ENCODE results near the gene RAD51AP2. TPM values are rescaled to one million over a fixed set of nuclear protein-coding genes. Genes with fewer than 3 reads are reported as not detected.

Gene RAD51AP2
- total and polyA plus RNA-seq, 7 experiments from 2014 or later: not detected

DNA sequence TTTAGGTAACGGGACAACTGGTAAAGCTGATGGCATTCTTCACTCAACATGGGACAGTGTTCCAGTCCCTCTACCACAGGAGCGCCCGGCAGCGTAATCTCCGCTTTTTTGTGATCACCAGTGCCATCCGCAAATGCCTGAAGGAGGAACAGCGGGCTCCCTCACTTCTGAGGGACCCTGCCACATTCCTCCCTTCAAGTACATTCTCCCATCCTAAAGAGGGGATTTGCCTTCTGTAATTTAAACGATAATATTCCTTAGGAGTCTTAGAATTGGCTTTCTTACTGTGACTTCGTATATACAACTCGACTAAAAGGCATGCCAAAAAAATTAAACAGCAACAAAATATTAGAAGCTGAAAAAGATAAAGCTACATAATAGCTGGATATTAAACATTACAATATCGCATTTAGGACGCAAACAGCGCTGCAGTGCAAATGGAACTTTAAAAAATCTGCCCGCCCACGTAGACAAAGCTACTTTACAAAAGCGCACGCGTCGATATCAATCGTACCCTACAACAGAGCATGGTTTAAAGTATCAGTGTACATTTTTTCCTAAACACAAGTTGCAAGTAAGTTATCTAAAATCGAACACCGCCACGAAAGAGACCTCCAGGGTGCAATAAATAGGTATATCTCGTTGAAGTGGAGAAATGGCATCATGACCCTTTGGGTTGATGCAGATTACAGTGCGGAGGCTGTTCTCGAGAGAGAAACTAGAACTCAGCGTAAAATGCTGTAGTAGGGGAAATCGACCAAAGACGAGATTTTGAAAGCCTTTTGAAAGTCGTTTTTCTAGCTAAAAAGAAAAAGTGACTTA lies 20.0 kb upstream of the RAD51AP2 start:
- H3K4me3 ChIP-seq (ENCODE audit: low read length): no peak overlapping the region
- peaks cover 0 to 11% (median 0%) of the 10 kb centered on the region in 5 donors for H3K36me3 Mint-ChIP-seq
- POLR2A ChIA-PET: no interaction called here

DNA sequence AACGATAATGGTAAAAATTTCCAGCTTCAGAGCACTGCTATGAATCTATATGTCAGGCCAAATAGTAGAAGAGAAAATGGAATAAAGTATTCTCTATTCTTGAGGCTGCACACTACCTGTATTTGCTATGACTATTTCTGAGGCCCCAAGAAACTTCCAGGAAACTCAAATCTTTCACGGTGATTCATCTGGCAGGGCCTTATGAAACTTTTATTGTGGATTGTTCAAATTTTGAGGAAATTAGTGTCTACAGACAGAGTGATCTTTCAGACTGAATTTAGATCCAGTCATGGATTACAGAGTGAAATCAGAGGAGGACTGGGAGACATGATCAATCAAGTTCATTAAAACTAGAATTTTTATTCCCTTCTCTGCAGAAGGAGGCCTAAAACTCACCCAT lies 18.2 kb upstream of the RAD51AP2 start:
- intact Hi-C loops (cut with micrococcal nuclease): loop anchor here in 1 of 2 donors (10.0 kb wide), 1 partner anchor 1818 kb away; the partner anchor contains the start of gene OSR1
- Mint-ChIP-seq H3K4me3 (no peak overlapping the region), H3K36me3 (peaks cover 0 to 11% (median 0%) of the 10 kb centered on the region in 5 donors), H3K27ac (no peak overlapping the region), H3K4me1 (peaks cover 0 to 12% (median 4%) of the 10 kb centered on the region in 7 donors), H3K9me3 (peaks cover 0 to 12% (median 4%) of the 10 kb centered on the region in 11 donors), H3K27me3 (peaks cover 49 to 59% (median 52%) of the 10 kb centered on the region in 5 donors)
- ATAC-seq (no peak), DNase-seq (no peak)
- Histone ChIP-seq H3K27me3 (ENCODE audit: control insufficient read depth in 2 of 2, insufficient read depth in 2 of 2, low read length in 2 of 2) (peaks cover 0 to 6% of the 10 kb centered on the region in 2 donors), H3K36me3 (ENCODE audit: control insufficient read depth in 2 of 3, insufficient read depth in 3 of 3, low read length in 3 of 3) (no peaks in the 10 kb centered on the region), H3K4me1 (ENCODE audit: control insufficient read depth in 2 of 2, insufficient read depth in 2 of 2, low read length in 2 of 2) (no peaks in the 10 kb centered on the region), H3K4me3 (ENCODE audit: low read length) (no peak overlapping the region), H3K9me3 (ENCODE audit: control insufficient read depth in 2 of 3, low read length in 3 of 3) (no peaks in the 10 kb centered on the region), H3K27ac (ENCODE audit: low read depth, low read length) (no peak overlapping the region)
- ChIA-PET POLR2A (no interaction called here), CTCF (no interaction called here)

More for the DNA sequence above, 20.0 kb upstream of the RAD51AP2 start:
- Histone ChIP-seq H3K4me1 (ENCODE audit: control insufficient read depth in 2 of 2, insufficient read depth in 2 of 2, low read length in 2 of 2) (no peaks in the 10 kb centered on the region), H3K27me3 (ENCODE audit: control insufficient read depth in 2 of 2, insufficient read depth in 2 of 2, low read length in 2 of 2) (peaks cover 0 to 6% of the 10 kb centered on the region in 2 donors), H3K27ac (ENCODE audit: low read depth, low read length) (no peak overlapping the region), H3K9me3 (ENCODE audit: control insufficient read depth in 2 of 3, low read length in 3 of 3) (no peaks in the 10 kb centered on the region), H3K36me3 (ENCODE audit: control insufficient read depth in 2 of 3, insufficient read depth in 3 of 3, low read length in 3 of 3) (no peaks in the 10 kb centered on the region)
- Mint-ChIP-seq H3K27ac (no peak overlapping the region), H3K4me1 (peaks cover 0 to 12% (median 4%) of the 10 kb centered on the region in 7 donors), H3K4me3 (peak overlapping the region in 1 of 10 donors; percentile 20), H3K9me3 (peaks cover 0 to 20% (median 6%) of the 10 kb centered on the region in 11 donors), H3K27me3 (peaks cover 60 to 71% (median 69%) of the 10 kb centered on the region in 5 donors)
- no peak for DNase-seq
- no peak for ATAC-seq
- intact Hi-C loops (cut with micrococcal nuclease): loop anchor here in 1 of 2 donors (10.0 kb wide), 1 partner anchor 1817 kb away; the partner anchor contains the start of gene OSR1
- CTCF ChIA-PET: no interaction called here

DNA sequence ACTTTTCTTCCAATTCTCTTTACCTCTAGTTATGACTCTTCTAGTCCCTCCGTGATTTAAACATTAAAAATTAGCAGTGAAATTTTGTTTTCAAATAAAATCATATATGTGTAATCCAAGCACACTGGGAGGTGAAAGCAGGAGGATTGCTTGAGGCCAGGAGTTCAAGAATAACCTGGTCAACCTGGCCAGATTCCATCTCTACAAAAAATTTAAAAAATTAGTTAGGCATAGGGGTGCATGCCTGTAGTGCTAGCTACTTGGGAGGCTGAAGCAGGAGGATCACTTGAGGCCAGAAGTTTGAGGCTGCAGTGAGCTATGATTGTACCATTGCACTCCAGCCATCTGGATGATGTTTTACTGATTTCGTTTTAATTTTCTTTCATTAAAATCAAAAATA lies 15.3 kb upstream of the RAD51AP2 start:
- intact Hi-C loops (cut with micrococcal nuclease): loop anchor here in 1 of 2 donors (10.0 kb wide), 1 partner anchor 1821 kb away; the partner anchor contains the start of gene OSR1
- no peak for DNase-seq
- Mint-ChIP-seq H3K4me1 (peaks cover 0 to 5% (median 0%) of the 10 kb centered on the region in 7 donors), H3K9me3 (peaks cover 0 to 8% (median 0%) of the 10 kb centered on the region in 11 donors), H3K36me3 (peaks cover 0 to 5% (median 0%) of the 10 kb centered on the region in 5 donors), H3K27me3 (peaks cover 26 to 35% (median 31%) of the 10 kb centered on the region in 5 donors), H3K27ac (no peak overlapping the region), H3K4me3 (no peak overlapping the region)
- H3K4me3 ChIP-seq (ENCODE audit: low read length): no peak overlapping the region
- H3K27ac ChIP-seq (ENCODE audit: low read depth, low read length): no peak overlapping the region
- peaks cover 0 to 2% of the 10 kb centered on the region in 2 donors for H3K27me3 ChIP-seq (ENCODE audit: control insufficient read depth in 2 of 2, insufficient read depth in 2 of 2, low read length in 2 of 2)
- POLR2A ChIA-PET: no interaction called here
- H3K4me1 ChIP-seq (ENCODE audit: control insufficient read depth in 2 of 2, insufficient read depth in 2 of 2, low read length in 2 of 2): no peaks in the 10 kb centered on the region
- CTCF ChIA-PET: no interaction called here
- H3K9me3 ChIP-seq (ENCODE audit: control insufficient read depth in 2 of 3, low read length in 3 of 3): no peaks in the 10 kb centered on the region
- no peaks in the 10 kb centered on the region for H3K36me3 ChIP-seq (ENCODE audit: control insufficient read depth in 2 of 3, insufficient read depth in 3 of 3, low read length in 3 of 3)
- ATAC-seq: no peak

DNA sequence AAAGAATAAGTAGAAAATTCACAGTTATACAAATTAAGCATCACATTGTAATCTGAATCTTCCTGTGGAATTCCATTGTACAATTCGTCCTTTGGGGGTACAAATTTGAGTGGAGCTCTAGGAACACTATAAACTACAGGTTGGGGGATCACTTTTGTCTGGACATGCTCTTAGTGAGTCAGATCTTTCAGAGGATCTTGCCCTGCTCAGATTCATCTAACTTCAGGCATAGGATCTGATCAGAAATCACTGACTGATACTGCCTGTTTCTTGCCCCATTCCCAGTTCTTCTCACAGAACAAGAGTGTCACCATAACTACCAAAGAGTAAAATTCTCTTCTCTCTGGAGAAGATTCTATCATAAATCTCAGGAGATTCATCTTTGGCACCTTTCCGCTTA lies 11.5 kb upstream of the RAD51AP2 start:
- ChIA-PET CTCF (no interaction called here), POLR2A (no interaction called here)
- Histone ChIP-seq H3K4me1 (ENCODE audit: control insufficient read depth in 2 of 2, insufficient read depth in 2 of 2, low read length in 2 of 2) (no peaks in the 10 kb centered on the region), H3K4me3 (ENCODE audit: low read length) (no peak overlapping the region), H3K9me3 (ENCODE audit: control insufficient read depth in 2 of 3, low read length in 3 of 3) (no peaks in the 10 kb centered on the region), H3K36me3 (ENCODE audit: control insufficient read depth in 2 of 3, insufficient read depth in 3 of 3, low read length in 3 of 3) (no peaks in the 10 kb centered on the region), H3K27me3 (ENCODE audit: control insufficient read depth in 2 of 2, insufficient read depth in 2 of 2, low read length in 2 of 2) (no peaks in the 10 kb centered on the region), H3K27ac (ENCODE audit: low read depth, low read length) (no peak overlapping the region)
- Mint-ChIP-seq H3K9me3 (no peaks in the 10 kb centered on the region), H3K27me3 (peaks cover 0 to 9% (median 4%) of the 10 kb centered on the region in 5 donors), H3K27ac (no peak overlapping the region), H3K4me3 (no peak overlapping the region), H3K36me3 (no peaks in the 10 kb centered on the region), H3K4me1 (no peaks in the 10 kb centered on the region)
- no peak for ATAC-seq
- intact Hi-C loops (cut with micrococcal nuclease): loop anchor here in 1 of 2 donors (10.0 kb wide), 1 partner anchor 1825 kb away; the partner anchor contains the start of gene OSR1
- DNase-seq: no peak

DNA sequence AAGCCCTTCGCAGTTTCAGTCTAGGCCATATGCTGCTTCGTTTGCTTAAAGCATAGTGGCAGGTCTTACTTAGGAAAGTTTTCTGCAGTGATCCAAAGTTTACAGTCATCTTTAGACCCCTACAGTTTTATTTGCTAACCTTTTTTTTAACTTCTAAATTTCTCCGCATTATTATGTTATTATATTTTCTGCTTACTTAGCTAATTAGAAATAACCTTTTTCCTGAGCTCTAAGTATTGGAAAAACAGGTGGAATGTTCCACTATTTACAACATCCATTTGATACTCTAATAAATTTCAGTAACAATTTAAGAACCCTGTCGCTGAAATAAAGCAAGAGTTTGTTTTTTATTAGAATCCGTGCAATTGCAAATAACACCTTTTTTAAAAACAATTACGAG lies 4.1 kb upstream of the RAD51AP2 start:
- intact Hi-C loops (cut with micrococcal nuclease): no loop called here

DNA sequence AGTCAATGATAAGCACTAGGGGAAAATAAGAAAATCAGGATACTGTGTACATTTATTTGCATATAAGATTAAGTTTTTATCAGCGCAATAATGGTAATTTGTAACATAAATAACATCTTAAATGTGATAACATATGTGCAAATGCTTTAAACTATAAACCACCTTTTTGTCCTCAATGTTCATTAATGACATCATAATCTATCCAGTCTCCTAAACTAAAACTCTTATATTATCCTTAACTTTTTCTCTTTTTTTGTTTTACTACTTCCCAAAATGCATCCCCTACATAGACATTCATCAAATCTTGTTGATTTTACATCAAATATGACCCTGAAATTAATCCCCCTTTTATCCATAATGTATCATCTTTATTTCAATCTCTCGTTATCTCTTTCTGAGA lies 3.4 kb upstream of the RAD51AP2 start:
- intact Hi-C loops (cut with micrococcal nuclease): no loop called here
- no peak for ATAC-seq
- H3K27ac Mint-ChIP-seq: no peak overlapping the region

More for the DNA sequence above, 4.1 kb upstream of the RAD51AP2 start:
- CTCF ChIA-PET: no interaction called here
- Mint-ChIP-seq H3K36me3 (peaks cover 0 to 4% (median 0%) of the 10 kb centered on the region in 5 donors), H3K27ac (no peak overlapping the region), H3K4me1 (no peaks in the 10 kb centered on the region), H3K9me3 (peaks cover 0 to 8% (median 2%) of the 10 kb centered on the region in 11 donors), H3K4me3 (no peak overlapping the region), H3K27me3 (peaks cover 30 to 46% (median 33%) of the 10 kb centered on the region in 5 donors)
- H3K27ac ChIP-seq (ENCODE audit: low read depth, low read length): no peak overlapping the region
- no peak for ATAC-seq
- no peaks in the 10 kb centered on the region for H3K36me3 ChIP-seq (ENCODE audit: control insufficient read depth in 2 of 3, insufficient read depth in 3 of 3, low read length in 3 of 3)
- POLR2A ChIA-PET: no interaction called here
- DNase-seq: no peak
- H3K27me3 ChIP-seq (ENCODE audit: control insufficient read depth in 2 of 2, insufficient read depth in 2 of 2, low read length in 2 of 2): no peaks in the 10 kb centered on the region
- no peak overlapping the region for H3K4me3 ChIP-seq (ENCODE audit: low read length)
- no peaks in the 10 kb centered on the region for H3K9me3 ChIP-seq (ENCODE audit: control insufficient read depth in 2 of 3, low read length in 3 of 3)
- H3K4me1 ChIP-seq (ENCODE audit: control insufficient read depth in 2 of 2, insufficient read depth in 2 of 2, low read length in 2 of 2): no peaks in the 10 kb centered on the region

More for the DNA sequence above, 3.4 kb upstream of the RAD51AP2 start:
- Histone ChIP-seq H3K36me3 (ENCODE audit: control insufficient read depth in 2 of 3, insufficient read depth in 3 of 3, low read length in 3 of 3) (no peaks in the 10 kb centered on the region), H3K9me3 (ENCODE audit: control insufficient read depth in 2 of 3, low read length in 3 of 3) (no peaks in the 10 kb centered on the region), H3K4me3 (ENCODE audit: low read length) (no peak overlapping the region), H3K27me3 (ENCODE audit: control insufficient read depth in 2 of 2, insufficient read depth in 2 of 2, low read length in 2 of 2) (no peaks in the 10 kb centered on the region), H3K4me1 (ENCODE audit: control insufficient read depth in 2 of 2, insufficient read depth in 2 of 2, low read length in 2 of 2) (no peaks in the 10 kb centered on the region), H3K27ac (ENCODE audit: low read depth, low read length) (no peak overlapping the region)
- CTCF ChIA-PET: no interaction called here
- H3K27me3 Mint-ChIP-seq: peaks cover 30 to 52% (median 38%) of the 10 kb centered on the region in 5 donors
- H3K9me3 Mint-ChIP-seq: peaks cover 0 to 8% (median 3%) of the 10 kb centered on the region in 11 donors
- DNase-seq: no peak
- POLR2A ChIA-PET: no interaction called here
- peaks cover 0 to 7% (median 0%) of the 10 kb centered on the region in 5 donors for H3K36me3 Mint-ChIP-seq
- H3K4me3 Mint-ChIP-seq: no peak overlapping the region
- no peaks in the 10 kb centered on the region for H3K4me1 Mint-ChIP-seq

Measured in naive thymus-derived CD4-positive, alpha-beta T cell (primary cell).